Smooth muscle cell (in vitro differentiated cells): ENCODE measurements around the gene MTO1. TPM values are rescaled to one million over a fixed set of nuclear protein-coding genes. Genes with fewer than 3 reads are reported as not detected.
"Not testable (repeated sequence)": the region's sequence is repeated elsewhere in the genome, so short reads cannot be mapped to it uniquely, and the experiment has no call there.

Experiments
- DNase-seq: peaks from one replicate; lab custom pipeline; 2025; ENCODE audit not compliant: unreplicated experiment; lab: John Stamatoyannopoulos, UW
- H2AFZ ChIP-seq: fragments of 200-600 bp; sonication (generic); 2 replicates; pipeline ENCODE4 v1.6.0; 2016; ENCODE audit warnings: antibody characterized with exemption, low read depth, mild to moderate bottlenecking
- H3F3A ChIP-seq: fragments of 200-600 bp; sonication (generic); 2 replicates; pipeline ENCODE4 v1.6.0; 2017; ENCODE audit warnings: antibody characterized with exemption, low read depth
- H3K27ac ChIP-seq: fragments of 200-600 bp; sonication (generic); 2 replicates; pipeline ENCODE4 v1.5.1; 2016; ENCODE audit warnings: low read depth, mild to moderate bottlenecking
- H3K27me3 ChIP-seq: fragments of 200-600 bp; sonication (generic); 2 replicates; pipeline ENCODE4 v1.6.1; 2016; ENCODE audit warnings: low read depth, mild to moderate bottlenecking
- H3K36me3 ChIP-seq: fragments of 200-600 bp; sonication (generic); 2 replicates; pipeline ENCODE4 v1.5.1; 2016; ENCODE audit warnings: low read depth
- H3K4me1 ChIP-seq: fragments of 200-600 bp; sonication (generic); 2 replicates; pipeline ENCODE4 v1.5.1; 2016; ENCODE audit warnings: low read depth
- H3K4me2 ChIP-seq: fragments of 200-600 bp; sonication (generic); 2 replicates; pipeline ENCODE4 v1.6.0; 2016; ENCODE audit warnings: mild to moderate bottlenecking
- H3K4me3 ChIP-seq: fragments of 200-600 bp; sonication (generic); 2 replicates; pipeline ENCODE4 v1.5.1; 2016; ENCODE audit warnings: mild to moderate bottlenecking
- H3K79me2 ChIP-seq: fragments of 200-600 bp; sonication (generic); 2 replicates; pipeline ENCODE4 v1.6.0; 2016; ENCODE audit warnings: low read depth, mild to moderate bottlenecking
- H3K9ac ChIP-seq: fragments of 200-600 bp; sonication (generic); 2 replicates; pipeline ENCODE4 v1.6.0; 2016; ENCODE audit warnings: low read depth
- H3K9me3 ChIP-seq: fragments of 200-600 bp; sonication (generic); replicated peaks from 2 replicates; pipeline ENCODE4 v1.5.1; 2016; ENCODE audit warnings: low read depth
- H4K20me1 ChIP-seq: fragments of 200-600 bp; sonication (generic); 2 replicates; pipeline ENCODE4 v1.6.0; 2016; ENCODE audit warnings: low read depth
- WGBS: methylation state at CpG from one replicate; pipeline ENCODE4 v1.1.7; 2016; ENCODE audit warnings: low lambda C conversion rate; 5-methylcytosine and 5-hydroxymethylcytosine counted together
- polyA plus RNA-seq: library from polyadenylated mRNA; unstranded; fragments of >200 nt; fragmentation: Nextera tagmentation; extraction: Ambion mirVana; gene quantifications from 2 replicates; pipeline ENCODE4 v1.2.1, GENCODE V29; 2016
- total RNA-seq: library from RNA; depleted of rRNA; stranded (reverse); fragments of >200 nt; gene quantifications from 2 replicates; pipeline ENCODE4 v1.2.3, GENCODE V29; 2014
- TF ChIP-seq, protein P1 (sequence below): fragments of 200-600 bp; sonication (generic); IDR thresholded peaks from 2 replicates; pipeline ENCODE4 v1.5.1; 2017; ENCODE audit warnings: borderline replicate concordance, mild to moderate bottlenecking, antibody characterized with exemption; ENCODE audit not compliant: insufficient read depth, poor library complexity, severe bottlenecking

The MTO1 gene
- total and polyA plus RNA-seq, 2 experiments from 2014 or later: 16.5 to 23.6 TPM

DNA sequence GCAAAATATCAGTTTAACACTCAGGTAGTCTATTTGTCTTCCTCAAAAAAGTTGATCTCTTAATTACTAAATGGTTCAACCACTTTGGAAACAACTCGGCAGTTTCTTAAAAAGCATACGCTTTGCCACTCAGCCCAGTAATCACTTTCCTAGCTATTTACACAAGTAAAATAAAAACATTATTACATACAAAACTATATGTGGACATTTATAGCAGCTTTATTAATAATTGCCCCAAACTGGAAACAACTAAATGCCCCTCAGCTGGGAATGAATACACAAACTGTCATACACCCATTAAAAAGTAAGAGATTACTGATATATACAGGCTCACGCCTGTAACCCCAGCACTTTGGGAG is 51.9 kb downstream of the MTO1 start:
- peaks cover 9% of the 10 kb centered on the region for H3K36me3 ChIP-seq
- no peaks in the 10 kb centered on the region for H3K9me3 ChIP-seq
- H3K79me2 ChIP-seq: peaks cover 16% of the 10 kb centered on the region
- no peak overlapping the region for H3K9ac ChIP-seq
- peaks cover 56% of the 10 kb centered on the region for H3F3A ChIP-seq
- H3K4me3 ChIP-seq: no peak overlapping the region
- H4K20me1 ChIP-seq: peaks cover 62% of the 10 kb centered on the region
- no peaks in the 10 kb centered on the region for H3K27me3 ChIP-seq
- no peak overlapping the region for H2AFZ ChIP-seq
- TF ChIP-seq, protein P1, sequence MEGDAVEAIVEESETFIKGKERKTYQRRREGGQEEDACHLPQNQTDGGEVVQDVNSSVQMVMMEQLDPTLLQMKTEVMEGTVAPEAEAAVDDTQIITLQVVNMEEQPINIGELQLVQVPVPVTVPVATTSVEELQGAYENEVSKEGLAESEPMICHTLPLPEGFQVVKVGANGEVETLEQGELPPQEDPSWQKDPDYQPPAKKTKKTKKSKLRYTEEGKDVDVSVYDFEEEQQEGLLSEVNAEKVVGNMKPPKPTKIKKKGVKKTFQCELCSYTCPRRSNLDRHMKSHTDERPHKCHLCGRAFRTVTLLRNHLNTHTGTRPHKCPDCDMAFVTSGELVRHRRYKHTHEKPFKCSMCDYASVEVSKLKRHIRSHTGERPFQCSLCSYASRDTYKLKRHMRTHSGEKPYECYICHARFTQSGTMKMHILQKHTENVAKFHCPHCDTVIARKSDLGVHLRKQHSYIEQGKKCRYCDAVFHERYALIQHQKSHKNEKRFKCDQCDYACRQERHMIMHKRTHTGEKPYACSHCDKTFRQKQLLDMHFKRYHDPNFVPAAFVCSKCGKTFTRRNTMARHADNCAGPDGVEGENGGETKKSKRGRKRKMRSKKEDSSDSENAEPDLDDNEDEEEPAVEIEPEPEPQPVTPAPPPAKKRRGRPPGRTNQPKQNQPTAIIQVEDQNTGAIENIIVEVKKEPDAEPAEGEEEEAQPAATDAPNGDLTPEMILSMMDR: no peak
- H3K4me1 ChIP-seq: no peaks in the 10 kb centered on the region
- no peak overlapping the region for H3K4me2 ChIP-seq
- H3K27ac ChIP-seq: peak overlapping the region; percentile 55
- 72% methylated on average over 3 of the region's 3 CpGs for WGBS
- no peak for DNase-seq

GRCh38 chr6:73514746-73515110 is 53.2 kb downstream of the MTO1 start:
- H3K4me1 ChIP-seq: no peaks in the 10 kb centered on the region
- H3K4me2 ChIP-seq: no peak overlapping the region
- H3F3A ChIP-seq: peaks cover 49% of the 10 kb centered on the region
- TF ChIP-seq, protein P1: no peak
- no peak overlapping the region for H2AFZ ChIP-seq
- H4K20me1 ChIP-seq: peaks cover 72% of the 10 kb centered on the region
- H3K9ac ChIP-seq: no peak overlapping the region
- H3K27me3 ChIP-seq: no peaks in the 10 kb centered on the region
- H3K9me3 ChIP-seq: no peaks in the 10 kb centered on the region
- 38% methylated on average over 3 of the region's 3 CpGs for WGBS
- DNase-seq: no peak
- no peak overlapping the region for H3K4me3 ChIP-seq
- H3K79me2 ChIP-seq: peaks cover 28% of the 10 kb centered on the region
- H3K27ac ChIP-seq: peak overlapping the region; percentile 68
- H3K36me3 ChIP-seq: peaks cover 19% of the 10 kb centered on the region

DNA sequence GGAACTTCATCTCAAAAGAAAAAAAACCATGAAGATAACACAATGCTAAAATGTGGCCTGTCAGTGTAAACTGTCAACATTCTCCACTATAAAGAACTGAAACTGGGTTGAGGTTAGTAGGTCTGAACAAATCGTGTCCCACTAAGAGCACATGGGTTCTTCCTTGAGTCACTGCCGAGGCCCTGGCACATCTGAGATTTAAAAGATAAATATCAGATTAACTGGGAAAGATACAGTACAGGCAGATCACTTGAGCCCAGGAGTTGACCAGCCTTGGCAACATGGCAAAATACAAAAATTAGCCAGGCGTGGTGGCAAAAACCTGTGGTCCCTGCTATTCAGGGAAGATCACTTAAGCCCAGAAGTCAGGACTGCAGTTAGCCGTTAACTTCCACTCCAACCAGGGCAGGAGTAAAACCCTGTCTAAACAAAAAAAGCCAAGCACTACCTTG is 53.7 kb downstream of the MTO1 start:
- TF ChIP-seq, protein P1: no peak
- Histone ChIP-seq H3K4me1 (no peaks in the 10 kb centered on the region), H3K9ac (no peak overlapping the region), H3K9me3 (no peaks in the 10 kb centered on the region), H2AFZ (no peak overlapping the region), H3K79me2 (peaks cover 33% of the 10 kb centered on the region), H3K4me3 (no peak overlapping the region), H4K20me1 (peaks cover 77% of the 10 kb centered on the region), H3K27ac (peak overlapping the region; percentile 68), H3K36me3 (peaks cover 19% of the 10 kb centered on the region), H3K27me3 (no peaks in the 10 kb centered on the region), H3K4me2 (no peak overlapping the region), H3F3A (peaks cover 44% of the 10 kb centered on the region)
- DNase-seq: no peak
- WGBS: 48% methylated on average over 4 of the region's 4 CpGs

DNA sequence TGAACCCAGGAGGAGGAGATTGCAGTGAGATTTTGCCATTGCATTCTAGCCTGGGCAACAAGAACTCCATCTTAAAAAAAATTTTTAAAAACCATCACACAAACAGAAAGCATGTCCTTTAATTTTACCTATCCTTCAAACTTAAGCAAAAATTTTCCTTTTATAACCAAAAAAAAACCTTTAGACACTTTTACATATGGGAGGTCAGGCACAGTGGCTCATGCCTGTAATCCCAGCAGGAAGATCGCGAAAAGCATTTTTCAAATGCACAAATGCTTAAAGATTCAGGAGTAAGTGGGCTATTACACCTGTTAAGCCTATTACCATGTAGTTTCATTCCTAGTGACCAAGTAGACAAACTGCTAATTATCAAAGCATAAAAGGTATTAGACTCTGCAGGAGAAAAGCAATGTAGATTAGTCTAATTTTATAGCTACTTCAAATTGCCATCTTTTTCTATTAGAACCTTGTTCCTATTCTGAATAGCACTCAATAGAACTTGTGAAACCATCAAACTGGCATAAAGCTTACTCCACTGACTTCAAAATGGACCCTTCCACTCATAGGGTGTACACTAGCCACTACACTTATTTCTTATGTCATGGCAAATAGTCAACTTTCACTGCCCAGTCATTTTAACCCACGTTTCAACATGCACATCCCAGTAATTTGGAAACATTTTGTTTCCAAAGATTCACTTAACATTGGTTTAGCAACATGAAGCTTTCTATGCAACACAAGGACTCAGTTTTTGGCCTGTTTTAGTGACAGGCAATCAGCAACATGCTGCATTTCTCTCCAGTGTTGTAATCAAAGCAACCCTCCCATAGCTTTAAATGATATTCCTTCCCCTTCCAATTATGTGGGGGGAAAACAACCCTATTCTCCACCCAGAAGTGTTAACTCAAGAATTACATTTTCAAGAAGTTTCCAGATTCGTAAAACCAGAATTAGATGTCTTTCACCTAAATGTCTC is 55.3 kb downstream of the MTO1 start:
- no peak overlapping the region for H2AFZ ChIP-seq
- H3K36me3 ChIP-seq: peaks cover 19% of the 10 kb centered on the region
- WGBS: 75% methylated on average over 4 of the region's 4 CpGs
- H3K9ac ChIP-seq: peak overlapping the region; percentile 36
- peaks cover under 1% of the 10 kb centered on the region for H3K4me1 ChIP-seq
- no peaks in the 10 kb centered on the region for H3K9me3 ChIP-seq
- H3K4me3 ChIP-seq: peak overlapping the region; percentile 35
- no peak for DNase-seq
- H4K20me1 ChIP-seq: peaks cover 83% of the 10 kb centered on the region
- TF ChIP-seq, protein P1: no peak
- H3K4me2 ChIP-seq: peak overlapping the region; percentile 79
- peaks cover 36% of the 10 kb centered on the region for H3F3A ChIP-seq
- H3K27me3 ChIP-seq: no peaks in the 10 kb centered on the region
- H3K27ac ChIP-seq: peak overlapping the region; percentile 68
- peaks cover 38% of the 10 kb centered on the region for H3K79me2 ChIP-seq

- H2AFZ ChIP-seq, H3K9me3 ChIP-seq, H3K27me3 ChIP-seq, H3K4me1 ChIP-seq, DNase-seq: not testable (repeated sequence)
- Histone ChIP-seq H3K27ac (peak overlapping the region; percentile 99), H3K79me2 (peaks cover 38% of the 10 kb centered on the region), H3K4me3 (peak overlapping the region; percentile 85), H3K9ac (peak overlapping the region; percentile 100), H3K4me2 (peak overlapping the region; percentile 99), H3K36me3 (peaks cover 19% of the 10 kb centered on the region), H4K20me1 (peaks cover 73% of the 10 kb centered on the region), H3F3A (peaks cover 46% of the 10 kb centered on the region)
- 17% methylated on average over 19 of the region's 19 CpGs for WGBS
Observed at GRCh38 chr6:73518100-73518981, 56.8 kb downstream of the MTO1 start.
